Vein endothelial cell (primary cell): Measurements from ENCODE around the gene NAGPA. TPM values are rescaled to one million over a fixed set of nuclear protein-coding genes. Genes with fewer than 3 reads are reported as not detected.

Experiments used
- total RNA-seq: library from RNA; depleted of rRNA; stranded (reverse); fragments of >200 nt; gene quantifications from 2 replicates; pipeline ENCODE4 v1.2.3, GENCODE V29; 2012

The NAGPA gene
- 20.5 and 32.3 TPM in 2 replicates for total RNA-seq

GRCh38 chr16:5033256-5034166 lies at the start of gene NAGPA:
Gene NAGPA, minus strand, starts transcription at chr16:5033935. Its CDS starts 21 bp downstream, at chr16:5033914.

GRCh38 chr16:5071681-5072333 lies 38.1 kb upstream of the NAGPA start, which contains the start of gene ALG1:
Gene ALG1, plus strand, starts transcription at chr16:5071843. Its CDS starts 7 bp downstream, at chr16:5071850.

GRCh38 chr16:5065813-5066212 lies 32.1 kb upstream of the NAGPA start, which contains the start of gene C16orf89:
Gene C16orf89, minus strand, starts transcription at chr16:5065956. Its CDS starts 48 bp downstream, at chr16:5065908.

Other genes starting within 250 kb of the NAGPA start
- gene SEPTIN12, start 245.6 kb downstream of the NAGPA start, total RNA-seq = not detected in 2 replicates
- gene SMIM22, start 238.6 kb downstream of the NAGPA start, total RNA-seq = not detected in 2 replicates
- gene ROGDI, start 231.3 kb downstream of the NAGPA start, total RNA-seq = 13.1 and 14.7 TPM in 2 replicates
- gene GLYR1, start 186.6 kb downstream of the NAGPA start, total RNA-seq = 67.2 and 69.6 TPM in 2 replicates
- 48.2 and 59.1 TPM in 2 replicates for gene UBN1, start 186.5 kb downstream of the NAGPA start, total RNA-seq
- gene PPL, start 96.8 kb downstream of the NAGPA start, total RNA-seq = 1.3 and 2.6 TPM in 2 replicates
- under 0.01 TPM in 1 of 2 replicates, not detected in the other for gene SEC14L5, start 75.6 kb downstream of the NAGPA start, total RNA-seq
- under 0.01 TPM in 1 of 2 replicates, not detected in the other for gene C16orf89, start 32.0 kb upstream of the NAGPA start, total RNA-seq
- 28.1 and 30.4 TPM in 2 replicates for gene ALG1, start 37.9 kb upstream of the NAGPA start, total RNA-seq
- 12.4 and 15.1 TPM in 2 replicates for gene EEF2KMT, start 63.9 kb upstream of the NAGPA start, total RNA-seq